ENCODE results near the gene SOS2. TPM values are rescaled to one million over a fixed set of nuclear protein-coding genes. Genes with fewer than 3 reads are reported as not detected.

Gene SOS2
- polyA plus RNA-seq (2013, experiment 1 of 2; ENCODE audit: insufficient read length) = 12.9 TPM
- polyA plus RNA-seq (2013, experiment 2 of 2; ENCODE audit: insufficient read length) = 12.1 TPM

- DNase-seq = peak; percentile 87
These were observed at the start of gene SOS2 for GRCh38 chr14:50231475-50232275. TSS of gene SOS2 (minus strand) at chr14:50231578. CDS start at chr14:50231283, 295 bp downstream.

DNA sequence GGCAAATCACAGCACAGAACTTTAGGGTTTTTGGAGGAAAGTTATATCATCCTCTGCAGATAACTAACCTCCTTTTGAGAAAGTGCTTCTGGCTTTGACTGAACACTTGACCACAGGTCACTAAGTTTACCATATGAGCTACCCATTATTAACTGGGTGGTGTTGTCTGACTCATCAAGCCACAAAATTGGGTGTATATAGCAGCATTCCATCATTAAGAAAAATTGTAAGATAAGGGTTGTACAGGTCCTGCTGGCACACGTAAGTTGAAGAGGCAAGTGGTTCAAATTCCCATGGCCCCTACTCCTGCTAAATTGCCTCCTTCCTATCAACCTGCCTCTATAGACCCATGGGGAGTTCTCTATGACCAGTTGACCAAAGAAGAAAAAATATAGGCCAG is 41.1 kb upstream of the SOS2 start:
- no peak for DNase-seq

DNA sequence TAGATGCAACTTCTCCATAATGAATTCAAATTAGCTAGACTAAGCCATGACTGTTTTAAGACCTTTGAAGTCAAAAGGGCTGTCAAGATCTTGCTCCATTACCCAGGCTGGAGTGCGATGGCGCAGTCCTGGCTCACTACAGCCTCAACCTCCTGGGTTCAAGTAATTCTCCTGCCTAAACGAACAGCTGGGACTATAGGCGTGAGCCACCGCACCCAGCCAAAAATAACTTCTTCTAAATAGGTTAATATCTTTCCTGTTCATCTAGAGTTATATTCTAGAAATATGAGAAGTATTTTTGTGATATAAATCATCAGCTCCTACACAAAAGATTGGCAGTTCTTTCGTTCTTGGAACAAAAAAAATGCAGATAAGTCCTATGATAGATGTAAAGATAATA is 39.6 kb upstream of the SOS2 start:
- DNase-seq = no peak

DNA sequence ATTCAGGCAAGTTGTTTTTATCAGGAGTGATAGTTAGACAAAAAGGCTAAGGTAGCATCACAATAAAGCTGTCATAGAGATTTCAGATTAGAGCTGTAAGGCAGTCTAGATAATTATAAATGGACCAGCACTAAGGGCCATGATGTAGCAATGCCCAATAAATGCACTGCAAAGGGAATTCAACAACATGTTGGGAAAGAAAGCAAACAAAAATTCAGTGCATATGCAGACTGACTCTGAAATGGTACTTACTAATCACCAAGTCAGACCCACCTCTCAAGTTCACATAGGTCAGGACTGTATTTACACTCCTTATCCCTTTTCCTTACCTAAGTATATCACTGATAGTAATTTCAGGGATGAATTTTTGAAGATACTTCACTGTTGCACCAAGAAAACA is 33.7 kb upstream of the SOS2 start:
- DNase-seq = no peak

DNA sequence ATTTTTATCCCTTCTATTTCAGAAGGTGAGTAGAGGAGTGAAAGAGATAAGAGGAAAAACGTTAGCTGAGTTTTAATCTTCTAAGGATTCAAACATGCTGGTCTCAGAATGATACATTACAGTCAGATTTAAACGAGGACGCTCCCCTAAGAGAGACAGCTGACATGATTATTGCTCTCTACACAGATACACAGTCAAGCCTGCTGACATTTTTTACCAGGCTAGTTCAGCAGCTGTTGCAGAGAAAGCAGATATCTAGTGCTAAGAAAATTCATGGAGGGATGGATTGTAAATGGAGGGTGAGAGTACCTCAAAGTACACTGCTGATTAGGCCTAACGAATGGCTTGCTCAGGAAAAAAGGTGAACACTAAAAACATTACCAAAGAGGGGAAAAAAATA is 31.9 kb upstream of the SOS2 start:
- DNase-seq = no peak

DNA sequence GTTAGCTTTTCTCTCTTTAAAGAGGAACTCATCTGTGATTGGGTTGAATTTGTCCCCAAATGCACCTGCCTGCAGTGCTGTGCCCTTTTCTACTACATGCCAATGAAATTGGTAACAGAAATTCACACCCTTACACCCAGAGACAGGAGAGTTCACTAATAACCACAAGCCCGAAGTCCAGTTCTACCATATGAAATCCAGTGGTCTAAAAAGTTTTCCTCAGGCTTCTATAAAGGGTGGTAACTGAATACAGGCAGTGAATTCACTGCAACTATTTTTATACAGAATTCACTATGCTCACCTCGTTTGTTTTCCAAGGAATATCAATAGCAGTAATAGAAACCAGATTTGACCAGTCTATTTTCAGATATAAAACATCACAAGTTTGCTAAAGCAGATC is 31.5 kb upstream of the SOS2 start:
- DNase-seq = no peak

- DNase-seq = peak; percentile 33
These were observed 29.1 kb upstream of the SOS2 start for GRCh38 chr14:50260511-50260910.

GRCh38 chr14:50260072-50260471 is 28.7 kb upstream of the SOS2 start:
- DNase-seq = no peak

- no peak for DNase-seq
These were observed 26.4 kb upstream of the SOS2 start for GRCh38 chr14:50257732-50258131.

DNA sequence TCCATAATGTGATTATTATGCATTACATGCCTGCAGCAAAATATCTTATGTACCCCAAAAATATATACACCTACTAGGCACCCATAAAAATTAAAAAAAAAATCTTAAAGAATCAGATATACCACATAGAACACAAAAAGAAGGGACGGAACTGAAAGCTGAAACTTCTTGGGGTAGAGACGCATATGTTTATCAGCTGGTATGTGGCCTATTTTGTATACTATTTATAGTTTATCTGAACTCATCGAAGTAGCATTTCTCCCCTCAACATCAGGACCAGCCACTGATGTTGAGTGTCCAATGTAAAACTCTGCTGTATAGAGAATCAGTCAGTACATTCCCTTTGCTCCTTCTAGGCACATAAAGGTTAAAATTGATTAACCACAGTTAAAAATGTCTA is 22.9 kb upstream of the SOS2 start:
- DNase-seq = no peak

DNA sequence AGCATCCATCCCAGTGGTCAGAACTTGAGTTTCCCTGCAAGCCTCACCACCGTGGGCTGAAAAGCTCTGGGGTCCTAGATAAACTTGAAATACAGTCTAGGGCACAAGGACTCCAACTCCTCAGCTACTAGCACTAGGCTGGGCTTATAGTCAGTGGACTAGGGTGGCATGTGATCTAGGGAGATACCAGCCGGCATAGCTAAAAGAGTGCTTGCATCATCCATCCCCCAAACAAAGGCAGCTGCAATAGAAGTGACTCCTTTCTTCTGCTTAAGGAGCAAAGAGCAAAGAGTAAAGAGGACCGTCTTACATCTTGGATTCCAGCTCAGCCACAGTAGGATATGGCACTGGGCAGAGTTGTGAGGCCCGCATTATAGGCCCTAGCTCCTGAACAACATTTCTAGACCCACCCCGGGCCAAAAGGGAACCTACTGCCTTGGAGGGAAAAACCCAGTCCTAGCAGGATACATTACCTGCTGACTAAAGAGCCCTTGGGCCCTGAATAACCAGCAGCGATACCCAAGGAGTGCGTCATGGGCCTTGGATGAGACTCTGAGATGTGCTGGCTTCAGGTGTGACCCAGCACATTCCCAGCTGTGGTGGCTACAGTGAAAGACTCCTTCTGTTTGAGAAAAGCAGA is 17.9 kb upstream of the SOS2 start:
- DNase-seq = no peak

DNA sequence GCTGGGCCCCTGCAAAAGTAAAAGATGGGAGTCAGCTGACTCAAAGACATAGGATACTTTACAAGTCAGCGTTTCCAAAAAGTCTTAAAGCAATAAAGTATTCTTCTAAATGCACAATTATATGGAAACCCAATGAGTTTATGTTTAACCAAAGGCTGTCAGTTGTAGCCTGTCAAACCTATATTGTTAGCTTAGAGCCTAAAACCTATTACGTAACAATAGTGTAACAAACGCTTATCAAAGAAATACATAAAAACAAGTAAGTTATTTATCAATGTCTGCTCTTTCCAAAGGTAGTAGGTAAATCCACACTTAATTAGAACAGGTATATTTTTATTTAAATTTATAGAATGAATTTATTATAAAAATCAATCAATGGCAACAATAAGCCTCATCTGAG is 15.9 kb upstream of the SOS2 start:
- no peak for DNase-seq

- DNase-seq = no peak
These were observed 11.4 kb upstream of the SOS2 start for GRCh38 chr14:50242566-50243310.

DNA sequence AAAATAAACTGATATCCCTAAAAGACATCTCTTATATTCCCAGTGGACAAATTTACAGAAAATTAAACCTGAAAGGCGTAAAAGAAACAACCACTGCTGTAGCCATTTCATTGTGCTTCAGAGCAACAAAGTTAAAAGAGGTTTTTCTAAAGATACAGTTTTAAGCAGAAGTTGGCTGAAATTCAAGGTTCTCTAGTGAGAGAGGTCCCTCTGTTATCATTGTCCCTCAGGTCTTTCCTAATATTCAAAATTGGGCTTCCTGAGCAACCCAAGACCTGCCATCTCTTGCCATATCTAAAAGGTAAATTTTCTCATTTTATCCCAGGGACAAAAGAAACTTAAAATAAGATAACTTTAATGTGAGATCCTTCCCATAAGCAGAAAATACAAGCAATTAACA is 10.7 kb upstream of the SOS2 start:
- DNase-seq = no peak

DNA sequence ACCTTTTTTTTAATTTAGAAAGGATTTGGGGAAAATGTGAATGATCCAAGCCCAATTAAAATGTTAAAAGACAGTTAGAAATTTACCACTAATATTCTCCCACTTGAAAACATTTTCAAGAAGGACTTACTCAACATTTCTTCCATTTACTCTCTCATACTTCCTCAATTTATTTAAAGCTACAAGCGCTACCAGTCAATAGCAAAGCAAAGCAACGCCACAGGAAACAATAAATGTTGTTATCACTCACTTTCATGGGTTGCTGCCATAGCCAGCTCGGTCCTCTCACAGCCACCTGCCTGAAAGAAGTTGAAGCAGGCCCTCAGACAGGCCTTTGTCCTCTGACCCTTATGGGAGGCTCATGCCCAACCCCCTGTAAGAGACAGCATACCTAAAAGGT is 6.0 kb upstream of the SOS2 start:
- no peak for DNase-seq

DNA sequence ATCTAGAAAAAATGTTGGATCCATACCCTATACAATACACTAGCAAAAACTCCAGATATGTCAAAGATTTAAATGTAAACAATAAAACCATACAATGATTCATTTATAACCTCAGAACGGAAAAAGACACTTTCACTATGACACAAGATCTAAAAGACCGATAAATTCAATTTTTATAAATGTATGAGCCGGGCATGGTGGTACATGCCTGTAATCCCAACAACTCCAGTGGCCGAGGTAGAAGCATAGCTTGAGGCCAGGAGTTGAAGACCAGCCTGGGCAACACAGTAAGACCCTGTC is 2.5 kb upstream of the SOS2 start:
- DNase-seq = no peak

- DNase-seq = no peak
These were observed 2.0 kb upstream of the SOS2 start for GRCh38 chr14:50233166-50233950.

GRCh38 chr14:50232276-50232642 is 881 bp upstream of the SOS2 start:
- no peak for DNase-seq

DNA sequence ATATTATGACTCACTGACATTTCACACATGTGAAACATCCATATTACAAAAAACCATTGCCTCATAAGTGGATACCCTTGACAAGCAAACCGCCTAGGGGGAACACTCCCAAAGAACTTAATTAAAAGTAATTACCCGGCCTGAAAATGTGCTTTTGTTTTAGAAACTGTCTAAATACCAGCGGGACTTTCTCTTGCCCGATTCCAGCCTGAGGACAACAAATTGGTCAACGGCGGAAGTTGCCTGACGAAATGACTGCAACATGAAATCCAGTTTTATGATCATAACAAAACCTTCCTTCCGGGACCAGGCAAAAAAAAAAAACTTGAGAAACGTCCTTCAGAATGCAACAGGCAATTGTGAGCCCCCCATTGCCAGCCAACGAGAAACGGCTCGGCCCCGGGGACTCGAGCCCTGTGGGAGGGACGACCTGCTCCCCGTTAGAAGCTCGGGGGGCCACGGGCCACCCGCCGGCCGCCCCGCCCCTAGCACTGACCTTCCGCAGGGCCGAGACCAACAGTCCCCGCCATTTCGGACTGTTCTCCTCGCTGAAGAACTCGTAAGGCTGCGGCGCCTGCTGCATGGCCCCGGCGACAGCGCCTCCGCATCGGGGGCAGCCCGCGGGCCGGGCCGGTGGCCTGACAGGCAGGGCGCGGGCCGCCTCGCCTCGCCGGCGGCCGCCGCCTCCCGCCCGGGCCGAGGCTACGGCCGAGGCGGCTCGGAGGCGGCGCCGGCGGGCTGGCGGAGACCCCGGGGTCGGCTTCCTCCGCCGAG is 490 bp downstream of the SOS2 start:
- peak; percentile 51 for DNase-seq

DNA sequence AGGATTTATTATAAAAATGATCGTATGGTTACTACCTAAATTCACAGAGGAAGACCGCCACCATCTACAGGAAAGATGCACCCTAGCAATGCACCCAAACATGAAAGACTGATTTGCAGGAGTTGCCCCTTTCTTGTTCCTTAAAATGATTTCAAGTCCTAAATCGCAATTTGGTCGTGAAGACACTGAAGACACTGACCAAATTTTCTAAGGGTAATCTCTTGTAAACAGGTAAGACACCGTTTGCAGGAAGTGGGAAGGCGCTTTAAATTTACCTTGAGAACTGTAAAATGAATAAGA is 1.0 kb downstream of the SOS2 start:
- DNase-seq = no peak

- no peak for DNase-seq
These were observed 1.7 kb downstream of the SOS2 start for GRCh38 chr14:50229681-50230080.

GRCh38 chr14:50228313-50228712 is 3.1 kb downstream of the SOS2 start:
- no peak for DNase-seq

GRCh38 chr14:50225974-50226297 is 5.4 kb downstream of the SOS2 start:
- DNase-seq = no peak

All from fibroblast of skin of abdomen (primary cell).